Measurements from ENCODE around the gene TRIM52.

GRCh38 chr5:181223058-181223728, 37.8 kb downstream of the TRIM52 start, which contains the start of gene TRIM41:
- TF ChIP-seq, protein P1, sequence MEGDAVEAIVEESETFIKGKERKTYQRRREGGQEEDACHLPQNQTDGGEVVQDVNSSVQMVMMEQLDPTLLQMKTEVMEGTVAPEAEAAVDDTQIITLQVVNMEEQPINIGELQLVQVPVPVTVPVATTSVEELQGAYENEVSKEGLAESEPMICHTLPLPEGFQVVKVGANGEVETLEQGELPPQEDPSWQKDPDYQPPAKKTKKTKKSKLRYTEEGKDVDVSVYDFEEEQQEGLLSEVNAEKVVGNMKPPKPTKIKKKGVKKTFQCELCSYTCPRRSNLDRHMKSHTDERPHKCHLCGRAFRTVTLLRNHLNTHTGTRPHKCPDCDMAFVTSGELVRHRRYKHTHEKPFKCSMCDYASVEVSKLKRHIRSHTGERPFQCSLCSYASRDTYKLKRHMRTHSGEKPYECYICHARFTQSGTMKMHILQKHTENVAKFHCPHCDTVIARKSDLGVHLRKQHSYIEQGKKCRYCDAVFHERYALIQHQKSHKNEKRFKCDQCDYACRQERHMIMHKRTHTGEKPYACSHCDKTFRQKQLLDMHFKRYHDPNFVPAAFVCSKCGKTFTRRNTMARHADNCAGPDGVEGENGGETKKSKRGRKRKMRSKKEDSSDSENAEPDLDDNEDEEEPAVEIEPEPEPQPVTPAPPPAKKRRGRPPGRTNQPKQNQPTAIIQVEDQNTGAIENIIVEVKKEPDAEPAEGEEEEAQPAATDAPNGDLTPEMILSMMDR (conservative IDR thresholded peaks at IDR 0.05 in 1 of 2, IDR thresholded peaks at IDR 0.05 in 1 of 2; ENCODE audit: low read depth in 1 of 2, low read length in 2 of 2) = peak in 1 of 2 donors; percentile 7
- TF ChIP-seq EZH2 (IDR thresholded peaks at IDR 0.05; ENCODE audit: low read length, missing control alignments) = no peak

Measured in fibroblast of lung (primary cell).